ENCODE results near the gene SYCE1.

GRCh38 chr10:133523631-133524203 is 41.7 kb downstream of the SYCE1 start:
- TF ChIP-seq EZH2phosphoT487 (IDR thresholded peaks at IDR 0.05; ENCODE audit: low read depth, severe bottlenecking, unreplicated experiment) (no peak), CTCF (IDR thresholded peaks at IDR 0.05; ENCODE audit: poor library complexity) (no peak), EZH2 (IDR thresholded peaks at IDR 0.05; ENCODE audit: borderline replicate concordance) (no peak)
